Measurements from ENCODE around the gene ASB13.
A peak's percentile ranks its signal among the peaks of the same experiment; 100 is the strongest.
"Not testable (repeated sequence)": the region's sequence is repeated elsewhere in the genome, so short reads cannot be mapped to it uniquely, and the experiment has no call there.

ASB13 gene

GRCh38 chr10:5623081-5623748, 43.2 kb downstream of the ASB13 start:
- peak; percentile 89 for DNase-seq

GRCh38 chr10:5622186-5622960, 44.0 kb downstream of the ASB13 start:
- DNase-seq = no peak

- not testable (repeated sequence) for DNase-seq
Observed at GRCh38 chr10:5621371-5621770, 45.0 kb downstream of the ASB13 start.

DNA sequence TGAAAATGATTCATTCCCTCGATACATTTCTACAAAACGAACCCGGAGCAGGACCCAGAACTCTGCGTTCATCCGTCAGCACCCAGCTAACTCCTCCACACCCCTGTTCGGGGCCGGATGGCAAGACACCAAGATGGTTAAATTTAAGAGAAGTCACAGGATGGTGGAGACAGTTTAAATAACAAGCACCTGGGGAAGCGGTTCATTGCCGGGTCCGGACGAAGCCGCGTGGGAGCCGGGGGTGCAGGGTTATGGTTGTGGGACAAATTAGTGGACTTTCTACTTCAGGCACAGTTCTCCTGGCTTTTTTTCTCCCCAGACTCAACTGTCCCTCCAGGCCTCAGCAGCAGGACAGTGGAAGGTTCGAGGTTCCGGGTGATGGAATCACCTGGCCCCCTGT, 45.4 kb downstream of the ASB13 start:
- DNase-seq = no peak

DNA sequence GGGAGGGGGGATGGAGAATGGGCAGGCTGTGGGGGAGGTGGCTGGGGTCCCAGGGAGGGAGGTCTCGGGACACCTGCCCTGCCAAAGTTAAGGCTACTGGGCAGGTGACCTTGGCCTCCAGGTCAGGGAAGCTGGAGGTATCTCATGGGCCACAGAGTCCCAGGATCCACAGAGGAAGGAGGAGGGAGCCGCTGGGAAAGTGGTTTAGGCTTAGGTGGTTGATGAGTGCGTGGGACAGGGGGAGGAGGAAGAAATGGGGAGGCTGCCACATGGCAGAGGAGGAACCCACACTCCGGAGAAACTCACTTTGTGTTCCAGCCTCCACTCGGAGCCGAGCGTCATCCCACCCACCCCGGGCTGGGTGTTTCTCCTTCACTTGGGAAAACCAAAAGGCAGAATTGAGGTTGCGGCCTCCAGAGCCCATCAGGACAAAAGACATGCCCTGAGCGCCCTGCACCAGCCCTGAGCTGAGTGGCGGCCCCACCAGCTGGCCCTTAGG, 46.1 kb downstream of the ASB13 start:
- DNase-seq = no peak

GRCh38 chr10:5619362-5620211, 46.8 kb downstream of the ASB13 start:
- DNase-seq = no peak

- DNase-seq = no peak
Observed at GRCh38 chr10:5618829-5619228, 47.6 kb downstream of the ASB13 start.

DNA sequence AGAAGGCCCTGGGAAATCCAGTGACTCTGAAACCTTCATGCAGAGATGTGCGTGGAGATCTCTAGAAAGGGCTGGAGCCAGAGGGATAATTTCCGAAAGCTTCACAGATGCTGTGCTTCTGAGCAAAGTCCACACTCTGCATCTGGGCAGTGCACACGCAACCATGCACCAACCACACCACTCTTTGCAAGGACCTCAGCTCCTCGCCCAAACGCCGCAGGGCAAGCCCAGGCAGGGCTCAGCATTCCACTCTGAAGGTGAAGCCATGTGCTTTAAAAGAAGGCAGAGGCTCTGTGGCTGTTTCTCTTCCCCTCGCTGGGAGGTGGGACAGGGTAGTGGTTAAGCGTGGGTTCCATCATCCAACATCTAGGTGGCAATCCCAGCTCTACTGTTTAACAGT, 48.4 kb downstream of the ASB13 start:
- no peak for DNase-seq

DNA sequence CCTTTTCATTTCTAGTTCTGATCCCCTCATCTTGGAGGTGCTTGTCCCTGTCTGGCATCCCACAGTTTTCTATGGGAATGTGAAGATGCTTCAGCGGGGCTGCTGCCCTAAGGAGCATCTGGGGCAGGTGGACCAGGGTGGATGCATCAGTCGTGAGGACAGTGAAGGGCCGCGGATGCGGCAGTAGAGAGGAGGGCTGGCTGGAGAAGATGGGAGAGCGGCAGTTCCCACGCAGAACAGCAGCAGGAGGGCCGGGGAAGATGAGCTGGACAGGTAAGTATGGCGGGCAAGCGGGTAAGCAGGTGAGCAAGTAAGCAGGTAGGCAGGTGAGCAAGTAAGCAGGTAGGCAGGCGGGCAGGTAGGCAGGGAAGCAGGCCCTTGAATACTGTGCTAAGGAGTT, 48.9 kb downstream of the ASB13 start:
- no peak for DNase-seq

DNA sequence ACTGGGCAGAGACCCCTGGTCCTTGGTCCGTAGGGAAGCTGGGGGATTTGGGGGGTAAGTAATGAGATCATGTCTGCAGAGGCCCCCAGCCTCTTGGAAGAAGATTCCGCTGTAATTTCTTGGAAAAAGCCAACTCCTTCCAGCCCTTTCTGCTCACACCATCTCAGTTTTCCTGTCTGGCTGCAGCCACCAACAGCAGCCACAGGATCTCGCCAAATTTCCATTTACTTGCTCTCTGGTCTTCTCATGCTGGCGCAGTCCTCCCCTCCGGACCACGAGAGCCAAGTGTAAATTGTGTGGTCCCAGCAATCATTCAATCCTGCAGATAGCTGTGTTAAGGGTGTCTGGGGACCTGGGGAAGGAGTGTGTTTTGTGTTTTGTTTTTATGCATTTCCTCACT, 49.6 kb downstream of the ASB13 start:
- DNase-seq = no peak

DNA sequence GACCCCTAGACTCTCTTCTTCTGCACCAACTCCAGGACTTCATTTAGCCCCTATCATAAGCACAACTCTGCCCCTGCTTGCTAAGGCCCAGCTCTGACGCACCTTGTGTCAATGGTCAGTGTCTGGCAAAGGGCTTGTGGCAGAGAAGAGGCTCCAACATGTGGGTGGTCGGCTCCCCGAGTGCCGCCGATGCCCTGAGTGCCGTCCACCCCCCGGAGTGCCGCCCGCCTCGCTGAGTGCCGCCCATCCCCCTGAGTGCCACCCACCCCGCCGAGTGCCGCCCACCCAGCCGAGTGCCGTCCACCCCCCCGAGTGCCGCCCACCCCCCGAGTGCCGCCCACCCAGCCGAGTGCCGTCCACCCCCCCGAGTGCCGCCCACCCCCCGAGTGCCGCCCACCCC, 50.3 kb downstream of the ASB13 start:
- DNase-seq = no peak

- no peak for DNase-seq
Observed at GRCh38 chr10:5615316-5615715, 51.1 kb downstream of the ASB13 start.

DNA sequence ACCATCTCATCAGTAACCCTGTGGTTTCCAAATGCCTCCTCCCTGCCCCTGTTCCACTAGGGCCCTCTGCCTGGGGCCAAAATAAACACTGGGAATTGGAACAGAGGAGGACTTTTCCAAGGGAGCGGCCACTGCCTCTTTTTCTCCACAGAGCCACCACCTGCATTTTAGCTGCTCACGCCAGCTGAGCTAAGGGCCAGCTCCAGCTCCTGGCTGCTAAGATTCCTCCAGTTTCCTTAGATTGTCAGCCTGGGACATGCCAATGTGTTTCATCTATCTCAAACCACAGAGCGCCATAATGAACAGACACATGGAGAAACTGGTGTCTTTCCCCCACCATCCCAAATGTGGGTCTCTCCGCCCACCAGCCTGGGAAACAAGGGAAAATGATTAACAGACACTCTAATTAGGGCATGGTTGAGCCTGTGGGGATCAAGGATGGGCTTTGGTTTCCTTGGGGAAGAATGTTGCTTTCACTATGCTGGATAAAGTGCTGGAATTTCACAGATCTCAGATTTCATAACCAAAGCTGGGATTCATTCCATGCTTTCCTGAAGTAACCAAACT, 52.2 kb downstream of the ASB13 start:
- no peak for DNase-seq

DNA sequence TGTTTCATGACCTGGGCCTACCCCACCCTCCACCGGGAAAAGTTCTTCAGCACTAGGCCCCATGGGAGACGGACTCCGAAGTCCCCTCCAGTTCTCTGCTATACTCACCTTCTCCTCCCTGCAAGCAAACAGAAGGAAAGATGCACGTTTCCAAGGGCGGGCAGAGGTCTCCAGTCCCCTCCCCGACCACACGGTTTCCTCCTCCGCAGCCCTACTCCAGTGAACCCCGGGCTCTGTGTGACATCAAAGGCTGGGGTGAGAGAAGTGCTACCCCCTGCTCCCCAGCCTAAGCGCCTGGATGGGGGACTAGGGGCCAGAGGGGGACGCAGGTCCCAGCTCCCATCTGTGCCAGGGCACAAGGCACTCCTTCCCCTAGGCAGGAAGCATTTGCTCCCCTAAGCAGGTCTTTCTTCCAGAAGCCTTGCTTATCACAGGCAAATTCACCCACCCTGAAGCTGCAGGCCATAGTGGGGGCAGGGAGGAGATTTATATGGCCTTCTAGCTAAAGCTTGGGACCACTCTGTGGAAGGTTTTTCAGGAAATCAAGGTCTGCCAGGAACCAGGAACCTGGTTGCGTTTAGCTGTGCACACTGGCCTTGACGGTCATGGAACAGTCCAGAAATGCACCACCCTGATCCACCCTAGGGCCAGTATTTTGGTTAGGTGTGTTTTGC, 52.8 kb downstream of the ASB13 start:
- DNase-seq = no peak

- no peak for DNase-seq
Observed at GRCh38 chr10:5611899-5612680, 54.3 kb downstream of the ASB13 start.

DNA sequence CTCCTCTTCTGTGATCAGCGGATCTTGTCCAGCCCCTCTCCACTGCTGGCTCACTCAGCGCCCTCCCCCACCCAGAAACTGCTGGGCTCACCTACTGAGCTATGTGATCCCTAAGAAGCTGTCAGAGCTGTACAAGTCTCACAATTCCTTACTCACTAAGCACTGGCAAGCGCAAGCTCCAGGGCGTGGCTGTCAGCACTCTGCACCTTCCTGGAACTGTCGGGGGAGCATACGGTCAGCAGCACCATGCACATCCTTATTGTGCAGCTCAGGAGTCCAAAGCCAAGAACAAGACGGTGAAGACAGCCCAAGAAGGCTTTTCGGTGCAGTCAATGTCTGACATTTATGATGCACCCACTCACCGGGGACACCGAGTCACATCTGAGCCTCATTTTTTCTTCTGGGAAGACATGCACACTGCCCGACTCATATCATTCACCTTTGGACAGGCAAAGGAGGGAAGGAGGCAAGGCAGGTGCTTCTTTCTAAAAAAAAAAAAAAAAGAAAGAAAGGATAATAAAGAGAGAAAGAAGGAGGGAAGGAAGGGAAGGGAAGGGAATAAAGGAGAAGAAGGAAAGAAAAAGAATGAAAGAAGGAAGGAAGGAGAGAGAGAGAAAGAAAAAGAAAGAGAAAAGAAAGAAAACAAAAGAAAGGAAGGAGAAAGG, 56.3 kb downstream of the ASB13 start:
- DNase-seq = no peak

DNA sequence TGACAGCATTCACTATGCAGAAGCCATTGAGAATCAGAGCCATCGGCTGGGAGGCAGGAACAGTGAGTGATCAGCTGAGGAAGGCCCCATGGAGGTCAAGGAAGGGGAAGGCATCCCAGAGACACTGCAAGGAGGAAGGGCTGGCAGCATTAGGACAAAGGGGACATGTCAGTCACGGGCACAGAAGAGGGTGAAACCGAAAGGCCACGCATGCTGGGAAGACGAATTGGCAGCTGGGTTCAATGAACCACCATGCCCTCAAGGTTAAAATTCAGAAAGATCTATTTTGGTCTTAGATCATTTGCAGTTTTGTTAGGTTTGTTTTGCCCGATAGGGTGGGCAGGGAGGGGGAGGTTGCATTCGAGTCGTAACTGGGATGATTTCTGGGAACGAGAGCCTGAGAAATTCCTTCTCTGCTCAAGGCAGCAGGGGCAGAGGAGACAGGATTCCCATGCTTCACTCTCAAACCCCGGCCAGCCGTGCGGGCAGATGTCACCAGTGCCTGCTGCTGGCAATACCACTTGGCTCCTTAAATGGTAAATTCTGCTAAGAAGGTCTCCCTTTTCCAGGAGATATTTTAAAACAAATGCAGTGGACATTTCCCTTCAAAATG, 57.7 kb downstream of the ASB13 start:
- no peak for DNase-seq

DNA sequence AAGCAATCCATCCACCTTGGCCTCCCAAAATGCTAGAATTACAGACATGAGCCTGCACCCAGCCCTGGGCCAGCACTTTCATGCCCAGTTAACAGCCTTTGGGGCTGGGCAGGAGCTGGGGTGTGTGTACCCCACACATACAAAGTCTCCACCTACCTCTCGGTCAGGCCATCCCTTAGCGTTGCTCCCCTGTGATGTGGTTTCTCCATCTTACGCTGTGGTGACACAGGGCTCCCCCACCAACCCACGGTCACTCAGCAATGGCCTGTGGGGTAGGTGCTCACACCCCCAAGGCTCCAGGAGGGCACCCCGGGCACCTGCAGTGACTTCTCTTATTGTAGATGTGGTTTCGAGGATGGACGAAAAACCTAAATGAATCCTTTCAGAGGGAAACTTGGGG, 58.8 kb downstream of the ASB13 start:
- no peak for DNase-seq

DNA sequence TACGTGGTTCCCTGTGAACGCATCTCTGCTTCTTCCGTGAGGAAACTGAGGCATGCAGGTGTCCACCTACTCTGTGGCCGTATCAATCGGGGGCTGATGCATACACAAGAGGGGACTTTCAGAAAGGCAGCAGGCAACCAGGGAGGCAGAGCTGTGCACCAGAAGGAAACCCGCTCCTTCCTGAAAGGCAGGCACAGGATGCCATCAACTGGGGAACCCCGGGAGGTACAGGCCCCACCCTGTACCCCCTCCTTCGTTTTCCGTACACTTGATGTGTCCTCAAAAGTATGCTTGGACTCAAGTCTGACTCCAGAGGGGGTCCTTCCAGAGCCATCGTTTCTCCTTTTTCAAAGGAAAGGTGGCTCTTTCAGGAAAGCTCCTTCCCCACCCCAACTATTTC, 59.5 kb downstream of the ASB13 start:
- no peak for DNase-seq

DNA sequence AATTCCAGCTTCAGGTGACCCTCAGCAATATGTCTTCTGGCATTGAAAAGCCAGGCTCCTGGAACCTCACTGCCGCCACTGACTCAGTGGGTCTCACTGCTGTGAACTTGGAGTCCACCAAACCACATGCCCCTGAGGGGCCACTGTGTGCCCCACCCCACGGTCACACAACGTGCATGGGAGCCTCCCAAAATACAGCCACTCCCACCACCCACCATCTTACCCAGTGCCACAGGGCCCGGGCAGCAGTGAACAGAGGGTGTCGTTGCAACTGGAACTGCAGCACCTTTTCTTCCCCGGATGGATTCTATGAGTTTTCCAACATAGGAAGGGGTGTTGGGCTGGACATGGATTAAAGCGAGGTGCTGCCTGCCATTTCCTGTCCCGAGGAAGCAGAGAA, 60.1 kb downstream of the ASB13 start:
- no peak for DNase-seq

- DNase-seq = no peak
Observed at GRCh38 chr10:5604961-5605360, 61.4 kb downstream of the ASB13 start.
